Urothelium cell line (cell line): ENCODE results near the gene ATF3.
A peak's percentile ranks its signal among the peaks of the same experiment; 100 is the strongest.
"Not testable (repeated sequence)": the region's sequence is repeated elsewhere in the genome, so short reads cannot be mapped to it uniquely, and the experiment has no call there.

Experiments
- DNase-seq: peaks from one replicate; pipeline ENCODE4 v3.0.0; 2011; ENCODE audit warnings: low spot score, mixed read lengths
- FAIRE-seq: peaks from 2 replicates; lab custom pipeline; 2011; peaks lifted over from hg19 to GRCh38; lab: Jason Lieb, UNC

The ATF3 gene

DNA sequence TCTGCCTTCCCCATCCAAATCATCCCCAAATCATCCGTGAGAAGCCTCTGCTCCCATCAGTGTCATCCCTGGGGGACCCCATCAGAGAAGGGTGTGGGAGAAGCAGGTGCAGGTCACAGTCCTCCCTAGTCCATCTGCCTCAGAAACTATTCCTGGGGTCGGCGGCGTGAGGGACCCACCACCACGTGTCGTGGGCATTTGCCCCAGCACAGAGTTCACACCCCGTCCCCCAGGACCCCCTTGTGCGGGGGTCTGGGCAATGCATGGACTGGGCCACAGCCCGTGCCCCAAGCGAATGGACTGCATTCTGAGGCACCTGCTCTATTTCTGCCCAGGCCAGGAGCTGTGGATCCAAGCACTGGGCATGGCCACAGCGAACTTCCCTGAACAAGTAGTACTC, 38.4 kb downstream of the ATF3 start:
- no peak for FAIRE-seq
- DNase-seq = no peak

DNA sequence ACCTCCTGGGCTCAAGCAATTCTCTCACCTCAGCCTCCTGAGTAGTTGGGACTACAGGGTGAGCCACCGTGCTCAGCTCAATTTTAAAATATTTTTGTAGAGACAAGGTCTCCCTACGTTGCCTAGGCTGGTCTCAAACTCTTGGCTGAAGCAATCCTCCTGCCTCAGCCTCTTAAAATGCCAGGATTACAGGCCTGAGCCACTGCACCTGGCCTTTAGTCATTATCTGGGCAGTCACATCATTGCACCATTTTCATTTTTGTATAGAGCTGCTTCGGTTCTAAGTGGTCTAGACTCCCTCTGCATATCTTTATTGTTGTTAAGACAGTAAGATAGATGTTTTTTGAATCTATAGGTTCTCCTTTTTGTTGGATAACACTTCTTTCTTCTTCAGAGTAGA, 39.9 kb downstream of the ATF3 start:
- FAIRE-seq = no peak
- DNase-seq = no peak

DNA sequence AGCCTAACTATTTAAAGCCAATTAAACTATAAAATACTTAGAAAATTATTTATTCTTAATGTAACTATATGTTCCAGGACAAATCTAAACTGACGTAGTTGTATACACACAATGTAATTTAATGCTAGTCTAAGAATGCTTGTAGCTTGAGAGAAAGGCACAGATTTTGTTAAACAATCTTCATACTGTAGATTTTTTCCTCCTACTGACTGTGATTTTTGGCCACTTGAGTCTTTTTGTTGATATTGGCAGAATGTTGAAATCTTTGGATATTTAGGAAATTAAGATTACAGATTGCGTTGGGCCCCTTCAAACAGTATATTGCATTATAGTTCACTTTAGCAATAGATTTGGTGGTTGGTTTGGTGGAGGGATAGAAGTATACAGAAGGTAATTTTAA, 40.5 kb downstream of the ATF3 start:
- DNase-seq (no peak), FAIRE-seq (no peak)

DNA sequence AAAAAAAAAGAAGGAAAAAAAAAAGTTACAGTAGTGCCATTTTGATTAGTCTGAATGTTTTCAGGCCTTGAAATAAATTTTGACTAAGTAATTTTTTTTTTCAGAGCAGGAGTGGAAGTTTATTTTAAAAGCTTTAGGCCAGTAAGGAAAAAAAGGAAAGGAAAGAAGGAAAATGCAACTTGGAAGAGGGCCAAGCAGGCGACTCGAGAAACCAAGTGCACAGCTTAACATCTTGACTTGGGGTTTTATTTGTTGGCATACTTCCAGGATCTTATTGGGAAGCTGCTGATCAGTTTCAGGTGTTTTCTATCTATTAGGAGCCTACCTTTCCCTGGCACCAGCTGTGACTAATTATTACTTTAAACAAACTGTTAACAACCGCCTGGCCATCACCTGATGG, 41.7 kb downstream of the ATF3 start:
- no peak for DNase-seq
- FAIRE-seq = no peak

DNA sequence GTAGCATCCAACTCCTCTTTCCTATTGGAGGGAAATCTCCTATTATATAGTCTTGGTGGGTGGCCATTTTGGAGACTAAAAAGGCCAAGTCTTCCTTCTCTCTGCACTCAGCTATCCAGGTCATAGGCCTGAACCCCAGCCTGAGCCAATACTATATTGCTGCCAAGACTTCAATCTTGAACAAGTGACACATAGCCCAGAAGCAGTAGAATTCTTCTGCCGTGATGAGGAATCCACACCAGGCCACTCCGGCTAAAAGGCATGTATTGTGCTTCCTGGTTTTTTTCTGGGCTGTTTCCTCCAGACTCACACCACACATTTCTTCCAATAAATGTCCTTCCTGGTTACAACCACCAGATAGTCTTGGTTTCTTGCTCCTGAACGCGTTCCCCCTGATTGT, 43.0 kb downstream of the ATF3 start:
- no peak for FAIRE-seq
- DNase-seq = no peak

DNA sequence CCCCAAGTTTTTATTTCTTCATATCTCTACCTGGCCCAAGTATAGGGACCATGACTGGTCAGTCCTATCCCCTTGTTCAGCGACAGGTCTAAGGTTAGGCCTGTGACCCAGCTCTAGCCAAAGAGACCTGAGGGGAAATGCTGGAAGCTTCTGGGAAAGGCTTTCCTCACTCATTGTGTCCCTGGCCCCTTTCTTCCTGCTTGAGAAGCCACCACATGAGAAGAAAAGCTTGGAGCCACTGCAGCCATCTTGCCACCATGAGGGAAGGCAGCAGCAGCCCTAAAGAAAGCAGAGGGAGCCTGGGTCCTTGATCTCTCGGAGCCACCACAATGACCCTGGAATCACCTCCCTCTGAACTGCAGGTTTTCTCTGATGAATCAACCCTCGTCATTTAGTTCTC, 43.4 kb downstream of the ATF3 start:
- DNase-seq (no peak), FAIRE-seq (no peak)

DNA sequence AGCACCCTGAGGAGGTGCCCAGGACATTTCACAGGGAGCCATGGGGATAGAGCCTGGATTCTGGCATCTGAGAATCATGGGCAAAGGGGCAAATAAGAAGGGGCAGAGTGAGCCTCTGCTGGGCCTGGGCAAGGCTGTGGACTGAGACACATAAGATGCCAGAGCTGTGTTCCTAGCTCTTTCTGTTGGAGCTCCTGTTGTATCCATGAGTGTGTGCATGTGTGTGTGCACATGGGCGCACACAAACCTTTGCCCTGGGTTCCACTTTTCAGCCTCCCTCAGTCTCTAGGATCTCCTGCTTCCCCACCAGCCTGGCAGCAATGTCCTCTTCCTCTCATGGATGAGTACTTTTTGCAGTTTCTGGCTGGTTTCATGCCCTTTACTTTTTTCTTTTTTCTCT, 44.0 kb downstream of the ATF3 start:
- DNase-seq = no peak

DNA sequence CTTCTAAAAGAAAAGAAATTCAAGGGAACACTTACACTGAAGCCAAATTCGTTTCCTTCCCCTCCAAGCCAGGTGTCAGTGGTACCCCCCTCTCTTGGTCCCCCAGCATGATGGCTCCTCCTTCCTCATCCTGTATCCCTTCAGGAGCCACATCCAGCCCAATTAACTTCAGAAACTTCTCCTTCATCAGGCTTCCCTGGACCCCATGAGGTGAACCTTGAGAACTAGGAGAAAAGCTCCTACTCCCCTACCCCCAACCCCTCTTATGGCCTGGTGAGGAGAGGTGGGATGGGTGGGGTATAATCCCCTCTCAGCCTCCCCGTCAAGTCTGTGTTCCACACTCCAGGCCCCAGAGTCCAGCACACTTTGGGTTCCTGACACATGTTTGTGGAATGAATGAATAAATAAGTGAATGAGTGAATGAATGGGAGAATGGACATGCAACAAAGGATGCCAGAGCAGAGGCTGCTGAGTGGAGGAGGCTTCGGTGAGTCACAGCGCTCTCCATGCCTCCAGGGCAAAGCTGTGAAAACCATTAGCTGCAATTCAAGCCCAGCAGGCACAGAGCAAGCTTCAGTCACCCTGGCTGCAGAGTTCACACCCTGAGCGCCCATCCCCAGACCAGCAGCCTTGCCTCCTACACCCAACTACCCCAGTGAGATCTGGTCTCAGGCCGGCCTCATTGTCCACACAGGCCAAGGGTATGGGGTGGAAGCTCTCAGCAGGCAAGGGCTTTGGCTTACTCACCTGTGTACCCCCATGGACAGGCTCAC, 47.3 kb downstream of the ATF3 start:
- FAIRE-seq = no peak
- no peak for DNase-seq

More for the DNA sequence above, 44.0 kb downstream of the ATF3 start:
- no peak for FAIRE-seq

DNA sequence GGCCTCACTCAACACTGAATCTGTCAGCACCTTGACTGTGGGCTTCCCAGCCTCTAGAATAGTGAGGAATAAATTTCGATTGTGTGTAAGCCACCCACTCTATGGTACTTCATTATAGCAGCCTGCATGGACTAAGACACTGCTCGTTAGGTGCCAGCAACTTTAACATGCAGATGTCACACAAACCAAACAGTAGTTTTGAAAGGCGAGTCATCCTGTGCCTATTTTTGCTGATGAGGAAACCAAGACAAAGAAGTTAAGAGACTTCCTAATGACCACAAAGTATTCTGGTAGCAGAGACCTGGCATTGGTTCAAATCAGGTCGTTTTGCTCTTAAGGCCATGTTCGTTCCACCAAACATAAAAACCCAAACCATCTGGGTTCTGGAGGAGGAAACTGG, 48.2 kb downstream of the ATF3 start:
- no peak for FAIRE-seq
- DNase-seq = no peak

DNA sequence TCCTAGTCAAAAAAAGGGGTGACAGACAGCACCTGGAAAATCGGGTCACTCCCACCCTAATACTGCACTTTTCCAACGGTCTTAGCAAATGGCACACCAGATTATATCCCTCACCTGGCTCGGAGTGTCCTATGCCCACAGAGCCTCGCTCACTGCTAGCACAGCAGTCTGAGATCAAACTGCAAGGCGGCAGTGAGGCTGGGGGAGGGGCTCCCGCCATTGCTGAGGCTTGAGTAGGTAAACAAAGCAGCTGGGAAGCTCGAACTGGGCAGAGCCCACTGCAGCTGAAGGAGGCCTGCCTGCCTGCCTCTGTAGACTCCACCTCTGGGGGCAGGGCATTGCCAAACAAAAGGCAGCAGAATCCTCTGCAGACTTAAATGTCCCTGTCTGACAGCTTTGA, 49.7 kb downstream of the ATF3 start:
- DNase-seq, FAIRE-seq: not testable (repeated sequence)

DNA sequence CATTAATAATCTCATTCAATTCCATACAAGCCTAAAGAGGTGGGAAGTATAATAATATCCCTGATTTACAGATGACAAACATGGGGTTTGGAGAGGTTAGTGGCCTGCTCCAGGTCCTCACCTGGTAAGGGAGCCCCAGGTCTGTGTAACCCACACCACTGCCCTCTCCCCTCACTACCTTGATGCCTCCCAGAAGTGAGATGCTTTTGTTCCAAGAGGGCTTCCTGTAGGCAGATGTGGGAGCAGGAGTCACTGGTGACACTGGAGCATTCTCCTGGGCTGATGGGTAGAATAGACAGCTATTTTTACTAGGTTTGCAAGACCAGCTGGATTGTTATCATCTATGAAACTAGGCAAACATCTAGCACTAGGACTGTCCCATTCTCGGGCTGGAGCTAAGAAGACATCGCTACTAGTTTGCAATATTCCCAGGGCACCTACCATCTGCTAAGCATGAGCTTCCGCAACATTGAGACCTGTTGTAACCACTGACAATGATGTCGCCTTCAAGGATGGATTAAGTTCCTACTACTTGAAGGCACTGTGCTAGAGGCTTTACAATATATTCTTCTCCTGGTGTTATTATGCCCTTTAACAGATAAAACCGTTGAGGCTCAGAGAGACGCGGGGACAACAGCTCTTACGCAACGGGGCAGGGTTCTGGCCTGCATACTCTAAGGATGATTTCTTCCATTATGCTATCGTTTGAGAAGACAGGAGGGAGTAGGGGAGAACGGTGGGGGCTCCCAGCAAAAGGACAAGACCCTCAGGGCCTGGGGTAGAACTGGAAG, 56.0 kb downstream of the ATF3 start:
- FAIRE-seq (no peak), DNase-seq (no peak)

DNA sequence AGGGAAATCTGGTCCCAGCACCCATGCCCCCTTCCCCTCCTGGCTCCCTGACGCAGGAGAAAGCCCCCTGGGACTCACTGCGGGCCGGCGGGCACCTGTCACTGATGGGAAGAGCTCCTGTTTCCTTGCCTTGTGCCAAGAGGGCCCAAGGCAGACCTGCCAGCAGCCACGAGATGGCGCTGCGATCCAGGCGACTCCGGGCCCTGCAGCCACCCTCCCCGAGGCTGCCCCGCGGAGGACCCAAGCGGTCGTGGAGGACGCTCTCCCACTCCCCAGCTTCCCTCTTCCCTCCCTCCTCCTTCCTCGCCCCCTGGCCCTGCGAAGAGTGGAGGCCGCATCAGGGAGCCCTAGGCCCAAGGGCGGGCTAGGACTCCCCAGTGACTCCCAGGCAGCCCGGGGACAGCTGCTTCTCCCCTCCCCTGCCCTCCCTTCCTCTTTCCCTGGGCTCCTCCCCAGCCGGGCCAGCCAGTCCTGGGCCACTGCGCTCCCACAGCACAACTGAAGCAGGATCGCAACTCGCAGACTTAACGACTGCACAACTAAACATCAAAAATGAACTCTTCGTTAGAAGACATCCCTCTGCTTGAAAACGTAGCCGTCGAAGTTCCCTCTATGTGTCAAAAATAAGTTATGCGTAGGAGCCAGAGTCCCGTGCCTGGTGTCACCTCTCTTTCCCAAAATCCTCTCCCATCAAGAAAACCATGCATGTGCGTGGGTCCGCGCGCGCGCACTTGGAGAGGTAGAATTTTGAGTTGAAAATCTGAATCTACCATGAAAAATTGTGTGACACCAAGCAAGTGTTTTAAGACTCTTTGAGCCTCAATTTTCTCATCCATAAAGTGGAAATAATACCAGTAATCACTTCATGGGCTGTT, 56.9 kb downstream of the ATF3 start:
- peak; percentile 87 for DNase-seq
- no peak for FAIRE-seq

DNA sequence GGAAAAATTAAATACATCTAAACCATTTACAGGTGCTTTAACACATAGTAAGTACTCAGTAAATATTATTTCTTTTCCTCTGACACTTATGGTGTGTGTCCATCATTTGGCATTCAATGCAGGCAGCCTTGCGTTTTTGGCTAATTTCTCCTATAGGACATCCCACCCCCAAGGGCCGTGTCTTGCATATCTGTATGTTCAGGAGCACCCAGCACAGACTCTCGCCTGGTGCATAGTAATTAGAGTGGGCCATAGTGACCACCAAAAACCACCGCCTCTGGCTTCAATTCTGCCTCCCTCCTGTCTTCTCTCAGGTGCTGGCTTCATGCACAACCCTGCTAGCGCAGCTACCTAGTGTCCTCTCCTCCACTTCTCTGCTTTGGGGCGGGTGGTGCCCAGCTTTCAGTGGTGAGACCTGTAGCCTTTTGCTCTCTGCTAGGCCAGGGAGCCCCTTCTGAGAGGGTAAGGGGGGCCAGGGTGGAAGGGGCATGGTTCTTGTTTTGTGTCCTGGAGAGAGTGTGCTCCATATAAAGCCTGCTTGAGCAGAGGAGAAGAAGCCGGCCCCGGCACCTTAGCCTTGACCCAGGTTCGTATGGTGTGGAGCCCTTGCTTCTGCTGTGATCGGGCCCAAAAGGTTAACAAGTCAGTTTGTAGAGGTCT, 57.7 kb downstream of the ATF3 start:
- FAIRE-seq = no peak
- DNase-seq = no peak

DNA sequence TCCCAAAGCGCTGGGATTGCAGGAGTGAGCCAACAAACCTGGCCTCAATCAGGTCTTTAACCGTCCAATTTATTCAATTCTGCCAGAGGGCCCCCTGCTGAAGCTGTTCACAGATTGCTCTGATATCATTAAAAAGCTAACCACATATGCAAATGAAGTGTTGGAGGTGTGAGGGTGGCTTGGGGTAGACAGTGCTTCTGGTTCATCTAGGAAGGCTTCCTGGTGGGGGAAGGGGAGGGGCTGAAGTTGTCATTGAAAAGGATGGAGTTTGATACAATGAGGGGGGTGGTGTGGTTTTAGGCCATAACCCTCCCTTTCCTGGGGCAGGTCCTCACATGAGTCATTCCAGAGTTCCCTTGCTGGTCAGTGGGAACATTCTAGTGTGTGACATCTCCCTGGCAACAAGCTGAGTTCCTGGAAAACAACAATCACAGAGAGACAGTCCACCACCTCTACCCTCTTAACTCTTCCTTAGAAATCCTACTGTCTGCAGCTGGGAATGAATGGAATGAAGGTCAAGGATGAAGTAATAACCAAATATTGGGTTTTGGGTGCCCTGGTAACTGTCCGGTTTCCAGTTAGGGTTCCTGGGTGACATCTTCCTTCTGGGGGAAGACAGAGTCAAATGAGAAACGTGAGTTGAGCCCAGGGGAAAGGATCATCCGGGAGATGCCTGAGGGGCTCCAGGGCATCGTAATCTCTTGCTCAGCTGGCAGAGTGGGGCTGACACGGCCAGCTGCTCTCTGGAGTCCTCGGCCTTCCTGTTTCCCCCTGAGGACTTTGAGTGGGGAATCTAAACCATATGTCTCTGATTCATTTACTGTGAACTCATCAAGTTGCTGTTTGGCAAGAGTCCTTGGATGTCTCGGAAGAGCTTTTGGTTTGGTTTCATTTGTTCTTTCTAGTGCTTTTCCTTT, 58.9 kb downstream of the ATF3 start:
- FAIRE-seq (no peak), DNase-seq (peak; percentile 74)

DNA sequence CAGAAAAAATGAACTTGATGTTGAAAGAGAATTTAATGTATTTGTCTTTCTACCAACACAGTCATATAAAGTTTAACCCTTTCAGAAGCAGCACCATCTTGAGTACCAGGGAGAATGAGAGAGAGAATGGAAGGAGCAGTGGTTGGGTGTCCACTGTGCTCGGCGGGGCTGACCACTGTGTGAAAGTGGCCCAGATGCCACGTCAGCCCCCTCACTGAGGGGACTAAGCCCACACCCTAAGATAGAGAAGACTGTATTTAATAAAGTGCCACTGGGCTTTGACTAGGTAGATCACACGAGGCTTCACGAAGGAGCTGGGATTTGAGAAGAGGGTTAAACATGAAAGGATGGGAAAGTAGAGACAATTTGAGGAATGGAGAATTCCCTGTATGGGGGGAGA, 59.9 kb downstream of the ATF3 start:
- DNase-seq = no peak
- no peak for FAIRE-seq

DNA sequence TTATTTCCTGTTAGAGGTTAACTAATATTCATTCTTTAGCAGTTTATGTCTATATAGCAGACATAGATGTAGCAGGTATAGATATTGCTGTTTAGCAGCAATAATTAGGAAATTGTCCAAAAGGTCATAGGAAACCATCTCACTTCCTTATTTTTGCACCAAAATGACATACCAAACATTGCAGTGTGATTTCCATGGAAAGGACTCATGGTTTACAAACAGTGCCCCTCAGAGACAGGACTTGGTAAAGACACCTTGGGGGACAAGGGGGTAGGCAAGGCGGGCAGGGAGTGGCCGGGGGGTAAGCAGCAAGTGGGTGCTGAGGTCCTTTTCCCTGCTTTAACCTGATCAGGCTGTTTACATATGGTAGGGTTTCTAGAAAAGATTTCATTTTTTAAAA, 60.5 kb downstream of the ATF3 start:
- no peak for FAIRE-seq
- peak; percentile 21 for DNase-seq

DNA sequence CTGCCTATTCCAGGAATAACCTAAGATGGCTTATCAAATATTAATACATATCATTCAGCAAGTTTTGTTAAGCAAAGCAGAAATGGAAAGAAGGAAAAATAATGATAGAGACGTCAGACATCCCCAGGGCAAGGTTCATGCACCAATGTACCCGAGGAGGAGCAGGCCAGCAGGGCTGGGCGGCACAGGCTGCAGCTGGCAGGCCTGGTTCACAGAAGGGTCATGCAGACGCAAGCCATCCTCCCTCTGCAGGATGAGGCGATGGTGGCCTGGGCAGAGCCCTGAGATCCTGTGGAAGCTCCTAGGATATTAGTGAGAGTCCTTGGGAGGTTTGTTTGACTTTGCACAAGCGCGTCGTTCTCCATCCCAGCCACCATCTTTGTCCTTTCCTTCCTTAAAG, 61.0 kb downstream of the ATF3 start:
- DNase-seq (no peak), FAIRE-seq (no peak)

DNA sequence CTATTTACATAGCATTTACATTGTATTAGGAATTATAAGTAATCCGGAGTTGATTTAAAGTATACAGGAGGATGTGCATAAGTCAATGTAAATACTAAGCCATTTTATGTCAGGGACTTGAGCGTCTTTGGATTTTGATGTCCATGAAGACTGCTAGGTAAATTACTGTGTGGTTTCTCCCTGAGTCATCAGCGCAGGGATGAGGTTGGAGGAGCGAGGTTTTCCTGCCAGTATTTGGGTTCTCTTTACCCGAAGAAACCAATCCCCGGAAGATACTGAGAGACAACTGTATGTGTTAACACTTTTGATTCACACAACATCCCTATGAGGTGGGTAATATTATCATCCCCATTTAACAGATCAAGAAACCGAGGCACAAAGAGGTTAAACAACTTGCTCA, 61.7 kb downstream of the ATF3 start:
- DNase-seq = no peak
- FAIRE-seq = no peak
